B cell (primary cell): ENCODE results near the gene TP53. TPM values are rescaled to one million over a fixed set of nuclear protein-coding genes. Genes with fewer than 3 reads are reported as not detected.
A peak's percentile ranks its signal among the peaks of the same experiment; 100 is the strongest.

ENCODE experiments used
- ATAC-seq: fragments of 200-7000 bp; cut with Tn5 transposase; one replicate; pipeline ENCODE4 v1.10.0; 2021; ENCODE audit warnings: low read depth, mild to moderate bottlenecking, moderate number of reproducible peaks, moderate library complexity
- CTCF ChIA-PET: fragments of 350-600 bp; sonication (Branson Sonifier 250); formaldehyde crosslinking; loops from one replicate; lab custom pipeline; 2021; ENCODE audit warnings: antibody characterized with exemption, inconsistent platforms; lab: Charles Lee
- POLR2A ChIA-PET: fragments of 350-600 bp; sonication (Branson Sonifier 250); formaldehyde crosslinking; loops from one replicate; lab custom pipeline; 2021; ENCODE audit warnings: antibody characterized with exemption; lab: Charles Lee
- DNase-seq: peaks from one replicate; pipeline ENCODE4 v3.0.0; 2013
- H2AFZ ChIP-seq: 2 replicates; pipeline ENCODE4 v1.6.1; 2012; ENCODE audit warnings: mild to moderate bottlenecking, low read depth, low read length; ENCODE audit not compliant: insufficient read depth, poor library complexity, severe bottlenecking
- H3K27ac ChIP-seq, 2 donors: 1 replicate in 1 of 2; 2 replicates in 1 of 2; pipeline ENCODE4 v1.5.1; 2012 to 2013; ENCODE audit warnings: low read length in 2 of 2, mild to moderate bottlenecking in 2 of 2, moderate library complexity in 1 of 2
- H3K27me3 ChIP-seq, 4 experiments: fragments of 200-600 bp in 1 of 4; sonication (generic) in 1 of 4; replicated peaks in 1 of 4; 1 replicate in 2 of 4; 2 replicates in 2 of 4; pipeline versions ENCODE4 v1.6.1 to v1.7.0; 2013 to 2016; ENCODE audit warnings: low read length in 3 of 4, mild to moderate bottlenecking in 2 of 4, mixed read lengths in 1 of 4, moderate library complexity in 1 of 4; ENCODE audit not compliant: insufficient read depth in 4 of 4, control insufficient read depth in 3 of 4; ENCODE audit errors: control extremely low read depth in 1 of 4
- H3K36me3 ChIP-seq, 2 experiments: replicated peaks in 1 of 2; 1 replicate in 1 of 2; 2 replicates in 1 of 2; pipeline versions ENCODE4 v1.6.1 to v1.7.1; 2013; ENCODE audit warnings: low read length in 1 of 2; ENCODE audit not compliant: insufficient read depth in 2 of 2, control insufficient read depth in 1 of 2; ENCODE audit errors: control extremely low read depth in 1 of 2, extremely low read depth in 1 of 2
- H3K4me1 ChIP-seq, 2 donors: fragments of 200-600 bp in 1 of 2; sonication (generic) in 1 of 2; 1 replicate in 1 of 2; 2 replicates in 1 of 2; pipeline versions ENCODE4 v1.5.1 to v1.6.1; 2013 to 2017; ENCODE audit warnings: low read length in 2 of 2; ENCODE audit not compliant: control insufficient read depth in 2 of 2, insufficient read depth in 2 of 2
- H3K4me2 ChIP-seq: replicated peaks from 2 replicates; pipeline ENCODE3; 2012; ENCODE audit warnings: mild to moderate bottlenecking, low read depth, low read length; ENCODE audit not compliant: poor library complexity, severe bottlenecking
- H3K4me3 ChIP-seq, 5 experiments: fragments of 200-600 bp in 1 of 5; sonication (generic) in 1 of 5; 1 replicate in 3 of 5; 2 replicates in 2 of 5; pipeline versions ENCODE4 v1.5.1 to v1.7.0; 2011 to 2016; ENCODE audit warnings: low read length in 4 of 5, mild to moderate bottlenecking in 4 of 5, low read depth in 2 of 5, control low read depth in 1 of 5, moderate library complexity in 1 of 5; ENCODE audit not compliant: insufficient read depth in 1 of 5; ENCODE audit errors: control extremely low read depth in 1 of 5, extremely low read depth in 1 of 5
- H3K79me2 ChIP-seq: fragments of 200-600 bp; sonication (generic); one replicate; pipeline ENCODE4 v1.6.0; 2016; ENCODE audit warnings: low read length; ENCODE audit not compliant: control insufficient read depth, insufficient read depth
- H3K9ac ChIP-seq: fragments of 200-600 bp; sonication (generic); 2 replicates; pipeline ENCODE4 v1.6.1; 2017; ENCODE audit warnings: mild to moderate bottlenecking, low read length, moderate library complexity
- H3K9me3 ChIP-seq, 3 donors: one replicate each; pipeline versions ENCODE4 v1.6.1 to v1.7.1; 2013; ENCODE audit warnings: low read length in 2 of 3; ENCODE audit not compliant: control insufficient read depth in 2 of 3, insufficient read depth in 1 of 3; ENCODE audit errors: control extremely low read depth in 1 of 3
- H4K20me1 ChIP-seq: 2 replicates; pipeline ENCODE4 v1.6.0; 2012; ENCODE audit warnings: mild to moderate bottlenecking, low read length; ENCODE audit not compliant: insufficient read depth, control insufficient read depth, poor library complexity, severe bottlenecking
- H3K27ac Mint-ChIP-seq: one replicate; pipeline ENCODE4 v1.8.0; 2021; ENCODE audit warnings: mixed read lengths
- H3K27me3 Mint-ChIP-seq: one replicate; pipeline ENCODE4 v1.8.0; 2021; ENCODE audit warnings: mixed read lengths
- H3K4me1 Mint-ChIP-seq: one replicate; pipeline ENCODE4 v1.8.0; 2021; ENCODE audit warnings: mixed read lengths
- H3K4me3 Mint-ChIP-seq: one replicate; pipeline ENCODE4 v1.8.0; 2021; ENCODE audit warnings: mixed read lengths
- H3K9me3 Mint-ChIP-seq: one replicate; pipeline ENCODE4 v1.8.0; 2022; ENCODE audit warnings: mixed read lengths; ENCODE audit not compliant: insufficient read depth
- EZH2 ChIP-seq: IDR thresholded peaks from 2 replicates; pipeline ENCODE4 v1.6.1; 2012; ENCODE audit warnings: borderline replicate concordance, low read depth, mild to moderate bottlenecking, moderate library complexity, low read length; ENCODE audit not compliant: insufficient read depth, poor library complexity, severe bottlenecking
- WGBS: methylation state at CpG from one replicate; pipeline ENCODE4 v1.1.5; 2013; ENCODE audit warnings: missing lambda C conversion rate; ENCODE audit not compliant: insufficient coverage; 5-methylcytosine and 5-hydroxymethylcytosine counted together
- intact Hi-C: fragments of 100-400 bp; cut with micrococcal nuclease; formaldehyde crosslinking; loops from one replicate; pipeline ENCODE4 v1.10.0; 2022
- polyA plus RNA-seq: library from polyadenylated mRNA; depleted of rRNA; stranded (reverse); fragments of >200 nt; gene quantifications from 2 replicates; pipeline ENCODE4 v1.2.3, GENCODE V29; 2012
- total RNA-seq, 2 donors: library from RNA; stranded (reverse); fragments of 120-200 nt in 1 of 2; gene quantifications; 1 replicate in 1 of 2; 2 replicates in 1 of 2; pipeline versions ENCODE4 v1.2.3 to v1.2.4, GENCODE V29; 2013 to 2022
- TF ChIP-seq, protein P1 (sequence below): fragments of 200-600 bp; IDR thresholded peaks from one replicate; pipeline ENCODE4 v1.8.0; 2022; ENCODE audit warnings: antibody characterized with exemption, mild to moderate bottlenecking

Gene TP53
- total and polyA plus RNA-seq, 2 donors (not counting 1 experiment from before 2014, with no cell fraction given) = 76.1 to 89.9 TPM

GRCh38 chr17:7687908-7688807 is 868 bp upstream of the TP53 start, which contains the start of gene WRAP53:
WRAP53 (plus strand) TSS chr17:7688477; CDS start chr17:7688649, 172 bp downstream.
- H3K9me3 Mint-ChIP-seq = no peaks in the 10 kb centered on the region
- Histone ChIP-seq H4K20me1 (no peaks in the 10 kb centered on the region), H3K4me3 (peak within 1 kb of the TSS; percentile 68 to 100 (median 100)), H2AFZ (peak within 1 kb of the TSS; percentile 88), H3K9ac (peak within 1 kb of the TSS; percentile 97), H3K27me3 (no peaks in the 10 kb centered on the region), H3K79me2 (peaks cover 48% of the 10 kb centered on the region), H3K4me1 (peaks cover 22 to 32% of the 10 kb centered on the region in 2 donors), H3K9me3 (no peaks in the 10 kb centered on the region), H3K36me3 (peaks cover 0 to 6% of the 10 kb centered on the region in 2 experiments), H3K27ac (peak within 1 kb of the TSS; percentile 94 to 99), H3K4me2 (peak within 1 kb of the TSS; percentile 84)
- under 1% methylated on average over 49 of the region's 51 CpGs for WGBS
- intact Hi-C loops = loop anchor here (1.0 to 5.0 kb wide), 16 partner anchors 37 to 1036 kb away; partner anchors contain the start of genes ATP1B2, C17orf100, CNTROB and CTC1
- TF ChIP-seq, protein P1, sequence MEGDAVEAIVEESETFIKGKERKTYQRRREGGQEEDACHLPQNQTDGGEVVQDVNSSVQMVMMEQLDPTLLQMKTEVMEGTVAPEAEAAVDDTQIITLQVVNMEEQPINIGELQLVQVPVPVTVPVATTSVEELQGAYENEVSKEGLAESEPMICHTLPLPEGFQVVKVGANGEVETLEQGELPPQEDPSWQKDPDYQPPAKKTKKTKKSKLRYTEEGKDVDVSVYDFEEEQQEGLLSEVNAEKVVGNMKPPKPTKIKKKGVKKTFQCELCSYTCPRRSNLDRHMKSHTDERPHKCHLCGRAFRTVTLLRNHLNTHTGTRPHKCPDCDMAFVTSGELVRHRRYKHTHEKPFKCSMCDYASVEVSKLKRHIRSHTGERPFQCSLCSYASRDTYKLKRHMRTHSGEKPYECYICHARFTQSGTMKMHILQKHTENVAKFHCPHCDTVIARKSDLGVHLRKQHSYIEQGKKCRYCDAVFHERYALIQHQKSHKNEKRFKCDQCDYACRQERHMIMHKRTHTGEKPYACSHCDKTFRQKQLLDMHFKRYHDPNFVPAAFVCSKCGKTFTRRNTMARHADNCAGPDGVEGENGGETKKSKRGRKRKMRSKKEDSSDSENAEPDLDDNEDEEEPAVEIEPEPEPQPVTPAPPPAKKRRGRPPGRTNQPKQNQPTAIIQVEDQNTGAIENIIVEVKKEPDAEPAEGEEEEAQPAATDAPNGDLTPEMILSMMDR = peak; percentile 100
- TF ChIP-seq EZH2 = no peak
- ChIA-PET POLR2A (interaction anchor here (0.6 to 3.6 kb wide), 19 partner anchors 11 to 676 kb away, joined by 3 to 35 read pairs (median 5); partner anchors contain the start of genes ATP1B2, CD68, FXR2 and KDM6B), CTCF (interaction anchor here (0.6 to 5.2 kb wide), 37 partner anchors 10 to 642 kb away, joined by 3 to 35 read pairs (median 4); partner anchors contain the start of genes ACAP1, ATP1B2, CD68 and CTC1)
- ATAC-seq = peak; percentile 76
- H3K4me3 Mint-ChIP-seq = peak within 1 kb of the TSS; percentile 98
- peak within 1 kb of the TSS; percentile 100 for H3K27ac Mint-ChIP-seq
- DNase-seq = peak; percentile 96
- H3K4me1 Mint-ChIP-seq = peaks cover 34% of the 10 kb centered on the region
- H3K27me3 Mint-ChIP-seq = no peaks in the 10 kb centered on the region
